B cell (primary cell): ENCODE data around the gene WDR62.
A peak's percentile ranks its signal among the peaks of the same experiment; 100 is the strongest.

Experiments used
- EZH2 ChIP-seq: IDR thresholded peaks from 2 replicates; pipeline ENCODE4 v1.6.1; 2012; ENCODE audit warnings: borderline replicate concordance, low read depth, mild to moderate bottlenecking, moderate library complexity, low read length; ENCODE audit not compliant: insufficient read depth, poor library complexity, severe bottlenecking
- TF ChIP-seq, protein P1 (sequence below): fragments of 200-600 bp; IDR thresholded peaks from one replicate; pipeline ENCODE4 v1.8.0; 2022; ENCODE audit warnings: antibody characterized with exemption, mild to moderate bottlenecking

DNA sequence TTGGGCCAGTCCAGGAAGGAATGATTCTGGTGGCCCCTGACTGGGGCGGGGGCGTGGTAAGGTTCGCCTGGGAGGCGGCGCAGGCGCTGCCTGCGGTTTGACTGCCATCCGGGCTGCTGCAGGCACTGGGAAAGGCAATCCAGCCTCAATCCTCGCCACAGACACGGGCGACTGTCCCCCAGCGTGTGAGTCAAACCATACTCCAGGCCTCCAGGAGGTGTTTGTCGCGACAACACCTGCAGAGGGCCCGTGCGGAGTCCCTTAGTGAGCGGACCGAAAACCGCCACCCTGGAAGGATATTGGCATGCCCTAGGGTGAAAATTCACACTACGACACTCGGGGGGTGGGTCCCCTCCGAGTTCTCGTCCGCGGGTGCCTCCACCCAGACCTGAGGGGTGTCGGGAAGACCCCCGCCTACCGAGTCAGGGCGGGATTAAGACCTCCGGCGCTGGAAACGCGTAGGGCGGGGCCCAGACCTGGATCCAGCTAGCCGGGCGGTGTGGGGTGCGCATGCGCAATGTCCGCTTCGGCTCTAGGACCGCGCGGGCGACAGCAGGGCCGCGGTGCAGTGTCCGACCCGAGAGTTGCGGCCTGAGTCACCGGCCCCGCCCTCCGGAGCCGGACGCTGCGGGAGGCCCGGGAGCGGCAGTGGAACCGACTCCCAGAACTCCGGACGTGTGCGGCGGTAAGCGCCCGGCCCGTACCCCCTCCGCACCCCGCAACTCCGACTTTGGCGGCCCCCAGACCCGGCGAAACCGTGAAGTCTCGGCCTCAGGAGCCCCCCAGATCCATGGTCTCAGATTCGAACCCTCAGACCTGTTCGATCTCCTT is 85.0 kb downstream of the WDR62 start, which contains the start of gene CAPNS1:
- TF ChIP-seq, protein P1, sequence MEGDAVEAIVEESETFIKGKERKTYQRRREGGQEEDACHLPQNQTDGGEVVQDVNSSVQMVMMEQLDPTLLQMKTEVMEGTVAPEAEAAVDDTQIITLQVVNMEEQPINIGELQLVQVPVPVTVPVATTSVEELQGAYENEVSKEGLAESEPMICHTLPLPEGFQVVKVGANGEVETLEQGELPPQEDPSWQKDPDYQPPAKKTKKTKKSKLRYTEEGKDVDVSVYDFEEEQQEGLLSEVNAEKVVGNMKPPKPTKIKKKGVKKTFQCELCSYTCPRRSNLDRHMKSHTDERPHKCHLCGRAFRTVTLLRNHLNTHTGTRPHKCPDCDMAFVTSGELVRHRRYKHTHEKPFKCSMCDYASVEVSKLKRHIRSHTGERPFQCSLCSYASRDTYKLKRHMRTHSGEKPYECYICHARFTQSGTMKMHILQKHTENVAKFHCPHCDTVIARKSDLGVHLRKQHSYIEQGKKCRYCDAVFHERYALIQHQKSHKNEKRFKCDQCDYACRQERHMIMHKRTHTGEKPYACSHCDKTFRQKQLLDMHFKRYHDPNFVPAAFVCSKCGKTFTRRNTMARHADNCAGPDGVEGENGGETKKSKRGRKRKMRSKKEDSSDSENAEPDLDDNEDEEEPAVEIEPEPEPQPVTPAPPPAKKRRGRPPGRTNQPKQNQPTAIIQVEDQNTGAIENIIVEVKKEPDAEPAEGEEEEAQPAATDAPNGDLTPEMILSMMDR = peak; percentile 37
- TF ChIP-seq EZH2 = no peak
